Bronchial epithelial cell (primary cell): ENCODE data around the gene ADCY3. TPM values are rescaled to one million over a fixed set of nuclear protein-coding genes. Genes with fewer than 3 reads are reported as not detected.

Experiments used
- DNase-seq: peaks from one replicate; pipeline ENCODE4 v3.0.0-alpha.2; 2010; ENCODE audit warnings: low read depth
- FAIRE-seq: peaks from 2 replicates; lab custom pipeline; 2011; peaks lifted over from hg19 to GRCh38; lab: Jason Lieb, UNC
- H3K27me3 ChIP-seq: 2 replicates; pipeline ENCODE4 v1.5.1; 2011; ENCODE audit warnings: low read length; ENCODE audit not compliant: control insufficient read depth, insufficient read depth
- H3K36me3 ChIP-seq: 2 replicates; pipeline ENCODE4 v1.5.1; 2011; ENCODE audit warnings: low read length; ENCODE audit not compliant: control insufficient read depth, insufficient read depth
- H3K4me3 ChIP-seq: 2 replicates; pipeline ENCODE4 v1.5.1; 2011; ENCODE audit warnings: mild to moderate bottlenecking, low read depth, low read length, control low read depth
- total RNA-seq: library from RNA; depleted of rRNA; stranded (reverse); fragments of >200 nt; gene quantifications from 2 replicates; pipeline ENCODE4 v1.2.1, GENCODE V29; 2014
- TF ChIP-seq, protein P1 (sequence below): IDR thresholded peaks from 2 replicates; pipeline ENCODE4 v1.5.1; 2011; ENCODE audit warnings: mild to moderate bottlenecking, moderate library complexity, low read length, control low read depth, inconsistent platforms; ENCODE audit not compliant: insufficient read depth, severe bottlenecking

Gene ADCY3
- total RNA-seq, 1 donor from 2014 or later: 31.1 TPM

- H3K36me3 ChIP-seq: peaks cover 13% of the 10 kb centered on the region
- DNase-seq (no peak), FAIRE-seq (no peak)
- TF ChIP-seq, protein P1, sequence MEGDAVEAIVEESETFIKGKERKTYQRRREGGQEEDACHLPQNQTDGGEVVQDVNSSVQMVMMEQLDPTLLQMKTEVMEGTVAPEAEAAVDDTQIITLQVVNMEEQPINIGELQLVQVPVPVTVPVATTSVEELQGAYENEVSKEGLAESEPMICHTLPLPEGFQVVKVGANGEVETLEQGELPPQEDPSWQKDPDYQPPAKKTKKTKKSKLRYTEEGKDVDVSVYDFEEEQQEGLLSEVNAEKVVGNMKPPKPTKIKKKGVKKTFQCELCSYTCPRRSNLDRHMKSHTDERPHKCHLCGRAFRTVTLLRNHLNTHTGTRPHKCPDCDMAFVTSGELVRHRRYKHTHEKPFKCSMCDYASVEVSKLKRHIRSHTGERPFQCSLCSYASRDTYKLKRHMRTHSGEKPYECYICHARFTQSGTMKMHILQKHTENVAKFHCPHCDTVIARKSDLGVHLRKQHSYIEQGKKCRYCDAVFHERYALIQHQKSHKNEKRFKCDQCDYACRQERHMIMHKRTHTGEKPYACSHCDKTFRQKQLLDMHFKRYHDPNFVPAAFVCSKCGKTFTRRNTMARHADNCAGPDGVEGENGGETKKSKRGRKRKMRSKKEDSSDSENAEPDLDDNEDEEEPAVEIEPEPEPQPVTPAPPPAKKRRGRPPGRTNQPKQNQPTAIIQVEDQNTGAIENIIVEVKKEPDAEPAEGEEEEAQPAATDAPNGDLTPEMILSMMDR: no peak
- no peaks in the 10 kb centered on the region for H3K27me3 ChIP-seq
- H3K4me3 ChIP-seq: no peak overlapping the region
Observed at GRCh38 chr2:24915796-24916195, 4.2 kb downstream of the ADCY3 start.

DNA sequence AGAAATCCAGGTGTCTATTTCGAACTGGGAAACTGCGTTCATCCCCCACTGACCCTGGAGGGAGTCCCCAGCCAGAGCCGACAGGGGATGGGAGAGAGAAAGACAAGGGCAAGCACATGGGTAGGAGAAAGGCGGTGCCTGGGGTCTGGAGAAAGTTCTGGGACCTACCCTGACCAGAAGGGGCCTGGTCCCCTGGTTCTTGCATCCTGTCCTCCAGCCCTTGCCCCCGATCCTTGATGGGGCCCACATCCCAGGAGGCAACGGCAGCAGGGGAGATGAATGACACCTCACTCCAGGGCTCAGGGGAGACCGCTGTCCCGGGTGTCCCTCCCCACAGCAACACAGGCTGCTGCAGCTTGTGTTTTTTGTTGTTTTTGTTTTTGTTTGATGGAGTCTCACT is 4.9 kb downstream of the ADCY3 start:
- H3K36me3 ChIP-seq: peaks cover 13% of the 10 kb centered on the region
- no peak for FAIRE-seq

DNA sequence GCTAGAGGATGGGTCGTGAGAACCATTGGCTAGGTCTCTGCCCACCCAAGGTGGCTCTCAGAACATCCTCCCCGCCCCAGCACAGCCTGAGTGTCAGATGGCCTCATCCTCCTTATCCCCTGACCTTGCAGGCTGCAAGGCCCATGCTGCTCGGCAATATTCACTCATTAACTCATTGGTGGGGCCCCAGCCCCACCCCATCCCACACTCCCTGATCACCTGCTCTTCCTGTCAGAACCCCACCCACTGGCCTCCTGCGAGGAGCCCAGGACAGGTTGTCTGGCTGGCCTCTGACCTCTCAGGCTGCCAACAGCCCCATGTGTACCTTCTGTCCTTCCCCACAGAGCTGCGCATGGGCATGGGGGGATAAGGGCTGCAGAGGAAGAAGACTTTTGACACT is 5.3 kb downstream of the ADCY3 start:
- no peak for FAIRE-seq
- DNase-seq: no peak
- TF ChIP-seq, protein P1: no peak
- Histone ChIP-seq H3K27me3 (no peaks in the 10 kb centered on the region), H3K36me3 (peaks cover 13% of the 10 kb centered on the region), H3K4me3 (no peak overlapping the region)

More for the DNA sequence above, 4.9 kb downstream of the ADCY3 start:
- Histone ChIP-seq H3K4me3 (no peak overlapping the region), H3K27me3 (no peaks in the 10 kb centered on the region)
- DNase-seq: no peak
- TF ChIP-seq, protein P1: no peak

DNA sequence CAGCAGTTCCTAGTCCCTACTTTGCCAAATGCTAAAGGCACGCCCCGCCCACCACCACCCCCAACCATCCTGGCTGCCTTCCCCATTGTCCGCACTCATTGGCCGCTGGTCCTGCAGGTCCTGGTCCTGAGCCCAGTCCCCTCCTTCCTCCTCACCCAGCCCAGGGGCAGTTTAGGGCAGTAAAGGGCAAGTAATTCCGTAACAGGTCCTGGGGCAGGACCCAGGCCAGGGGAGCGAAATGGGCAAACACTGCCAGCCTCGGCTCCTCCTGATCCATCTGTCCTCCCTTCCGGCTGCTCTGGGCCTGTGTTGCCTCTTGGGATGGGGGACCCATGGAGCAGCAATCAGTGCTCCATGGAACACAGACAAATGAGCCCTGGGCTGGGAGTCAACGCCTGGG is 6.1 kb downstream of the ADCY3 start:
- Histone ChIP-seq H3K4me3 (no peak overlapping the region), H3K27me3 (no peaks in the 10 kb centered on the region), H3K36me3 (peaks cover 13% of the 10 kb centered on the region)
- TF ChIP-seq, protein P1: no peak
- FAIRE-seq (no peak), DNase-seq (no peak)

DNA sequence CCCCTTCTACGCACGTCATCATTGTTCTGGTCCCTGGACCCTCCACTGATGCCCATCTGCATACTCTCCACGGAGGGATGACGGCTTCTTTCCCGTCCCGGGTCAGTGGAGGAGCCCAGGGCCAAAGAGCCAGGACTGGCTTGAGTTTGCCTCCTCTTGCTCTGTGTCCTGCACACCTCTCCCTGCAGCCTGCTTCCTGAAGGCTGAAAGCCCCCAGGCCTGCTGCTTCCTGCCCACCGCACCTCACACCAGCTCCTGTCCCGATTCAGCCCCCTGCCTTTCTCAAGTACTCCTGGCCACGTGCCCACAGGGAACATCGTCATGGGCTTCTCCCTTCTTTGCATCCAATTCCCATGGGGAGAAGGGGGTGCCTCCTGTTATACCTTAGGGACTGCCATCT is 7.1 kb downstream of the ADCY3 start:
- Histone ChIP-seq H3K4me3 (no peak overlapping the region), H3K36me3 (peaks cover 7% of the 10 kb centered on the region), H3K27me3 (no peaks in the 10 kb centered on the region)
- no peak for FAIRE-seq
- DNase-seq: no peak
- TF ChIP-seq, protein P1: no peak

- H3K4me3 ChIP-seq: no peak overlapping the region
- no peaks in the 10 kb centered on the region for H3K27me3 ChIP-seq
- TF ChIP-seq, protein P1: no peak
- peaks cover 3% of the 10 kb centered on the region for H3K36me3 ChIP-seq
- no peak for FAIRE-seq
- no peak for DNase-seq
Observed at GRCh38 chr2:24912523-24912922, 7.5 kb downstream of the ADCY3 start.
